Measurements from ENCODE around the gene MBD3.

The MBD3 gene

GRCh38 chr19:1563251-1563650 lies 29.4 kb downstream of the MBD3 start:
- TF ChIP-seq ZC3H10 (CRISPR knock-in tag; IDR thresholded peaks at IDR 0.05) (no peak), ZFP3 (CRISPR knock-in tag; IDR thresholded peaks at IDR 0.05) (no peak), ZFP30 (CRISPR knock-in tag; IDR thresholded peaks at IDR 0.05) (no peak), SNAI2 (CRISPR knock-in tag; IDR thresholded peaks at IDR 0.05) (no peak), PPARA (CRISPR knock-in tag; IDR thresholded peaks at IDR 0.05; ENCODE audit: borderline replicate concordance) (no peak)
- no peak for ATAC-seq

- TF ChIP-seq SNAI2 (CRISPR knock-in tag; IDR thresholded peaks at IDR 0.05) (no peak), POU6F1 (CRISPR knock-in tag; IDR thresholded peaks at IDR 0.05; ENCODE audit: borderline replicate concordance, low read depth) (no peak), OSR1 (CRISPR knock-in tag; IDR thresholded peaks at IDR 0.05) (no peak), ZNF8 (CRISPR knock-in tag; IDR thresholded peaks at IDR 0.05) (no peak), ZNF70 (CRISPR knock-in tag; IDR thresholded peaks at IDR 0.05) (no peak), CREB5 (CRISPR knock-in tag; IDR thresholded peaks at IDR 0.05; ENCODE audit: low read depth) (no peak), GLIS3 (CRISPR knock-in tag; IDR thresholded peaks at IDR 0.05) (no peak), ZNF565 (CRISPR knock-in tag; conservative IDR thresholded peaks at IDR 0.05; ENCODE audit: low read depth) (no peak), TSHZ2 (CRISPR knock-in tag; IDR thresholded peaks at IDR 0.05) (no peak), CSDC2 (CRISPR knock-in tag; IDR thresholded peaks at IDR 0.05) (no peak), CSRNP3 (CRISPR knock-in tag; IDR thresholded peaks at IDR 0.05) (no peak), BACH2 (CRISPR knock-in tag; IDR thresholded peaks at IDR 0.05; ENCODE audit: borderline replicate concordance) (no peak), ZC3H10 (CRISPR knock-in tag; IDR thresholded peaks at IDR 0.05) (no peak), PATZ1 (CRISPR knock-in tag; IDR thresholded peaks at IDR 0.05; ENCODE audit: borderline replicate concordance) (no peak)
- ATAC-seq: no peak
These were observed 31.3 kb downstream of the MBD3 start for GRCh38 chr19:1561236-1561842.

GRCh38 chr19:1560286-1560882 lies 32.3 kb downstream of the MBD3 start:
- TF ChIP-seq PPARA (CRISPR knock-in tag; IDR thresholded peaks at IDR 0.05; ENCODE audit: borderline replicate concordance) (no peak), TOX (CRISPR knock-in tag; IDR thresholded peaks at IDR 0.05; ENCODE audit: borderline replicate concordance) (no peak), ZC3H10 (CRISPR knock-in tag; IDR thresholded peaks at IDR 0.05) (no peak), ESRRG (CRISPR knock-in tag; IDR thresholded peaks at IDR 0.05) (no peak), OSR1 (CRISPR knock-in tag; IDR thresholded peaks at IDR 0.05) (no peak), CSDC2 (CRISPR knock-in tag; IDR thresholded peaks at IDR 0.05) (no peak)
- no peak for ATAC-seq
